Stimulated activated memory B cell treated with anti-CD40 and anti-IgM and Interleukin-4, amounts not matched to agents 10 μg/mL and 1 μg/mL and 100 μg/mL, for 72 hours (primary cell): ENCODE results near the gene LTBP2.
"Not testable (repeated sequence)": the region's sequence is repeated elsewhere in the genome, so short reads cannot be mapped to it uniquely, and the experiment has no call there.

Source experiments
- ATAC-seq: fragments of 150-1000 bp; cut with Tn5 transposase; 2 replicates; pipeline ENCODE4 v1.10.0; 2021
- H3K27ac Mint-ChIP-seq: one replicate; pipeline ENCODE4 v1.8.0; 2022; ENCODE audit warnings: mild to moderate bottlenecking, mixed read lengths
- H3K27me3 Mint-ChIP-seq: one replicate; pipeline ENCODE4 v1.8.0; 2022; ENCODE audit warnings: mixed read lengths
- H3K36me3 Mint-ChIP-seq: one replicate; pipeline ENCODE4 v1.8.0; 2022; ENCODE audit warnings: mixed read lengths
- H3K4me1 Mint-ChIP-seq: one replicate; pipeline ENCODE4 v1.8.0; 2022; ENCODE audit warnings: mixed read lengths
- H3K4me3 Mint-ChIP-seq: one replicate; pipeline ENCODE4 v1.8.0; 2022; ENCODE audit warnings: mild to moderate bottlenecking, moderate library complexity, mixed read lengths
- H3K9me3 Mint-ChIP-seq: one replicate; pipeline ENCODE4 v1.8.0; 2022; ENCODE audit warnings: mixed read lengths

Gene LTBP2

DNA sequence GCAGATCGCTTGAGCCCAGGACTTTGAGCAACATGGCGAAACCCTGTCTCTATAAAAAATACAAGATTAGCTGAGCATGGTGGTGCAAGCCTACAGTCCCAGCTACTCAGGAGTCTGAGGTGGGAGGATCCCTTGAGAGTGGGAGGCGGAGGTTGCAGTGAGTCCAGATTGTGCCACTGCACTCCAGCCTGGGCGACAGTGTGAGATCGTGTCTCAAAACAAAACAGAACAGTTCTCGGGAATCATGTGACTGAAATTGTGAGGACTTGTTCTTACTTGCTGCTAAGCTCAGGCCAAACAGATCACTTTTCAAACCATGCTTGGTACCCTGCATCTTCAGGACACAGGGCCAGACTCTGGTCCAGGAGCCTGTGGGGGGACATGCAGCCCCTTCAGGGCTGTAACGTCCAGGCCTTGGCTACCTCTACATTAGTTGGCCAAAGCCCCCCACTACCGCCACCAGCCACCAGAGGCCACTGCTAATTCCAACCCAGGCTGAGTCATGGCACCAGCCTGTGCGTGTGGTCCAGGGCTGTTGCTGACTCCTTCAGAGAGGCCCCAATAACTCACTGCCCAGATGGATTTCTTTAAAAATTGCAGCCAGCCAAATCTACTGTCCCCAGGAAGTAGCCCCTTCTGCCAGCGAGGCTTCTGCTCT lies 152.6 kb downstream of the LTBP2 start:
- H3K4me3 Mint-ChIP-seq, result no peak overlapping the region
- H3K9me3 Mint-ChIP-seq, result peaks cover 3% of the 10 kb centered on the region
- H3K27ac Mint-ChIP-seq, result no peak overlapping the region
- peak; percentile 81 for ATAC-seq
- H3K36me3 Mint-ChIP-seq, result no peaks in the 10 kb centered on the region
- peaks cover 10% of the 10 kb centered on the region for H3K4me1 Mint-ChIP-seq
- H3K27me3 Mint-ChIP-seq, result peaks cover 21% of the 10 kb centered on the region

DNA sequence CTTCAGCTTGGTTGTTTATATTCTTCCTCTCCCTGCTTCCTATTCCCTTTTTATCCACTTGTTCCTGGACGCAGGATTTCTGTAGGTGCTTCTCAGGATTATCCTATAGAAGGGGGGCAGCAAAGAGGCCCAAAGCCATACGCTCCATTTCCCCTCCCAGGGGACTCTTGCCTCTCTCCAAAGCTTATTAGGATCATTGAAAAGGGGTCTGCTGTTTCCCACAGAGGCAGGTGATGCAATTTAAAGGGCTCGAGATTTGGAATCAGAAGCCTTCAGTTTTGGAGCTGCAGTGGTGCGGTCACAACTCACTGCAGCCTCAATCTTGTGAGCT lies 154.5 kb downstream of the LTBP2 start:
- Mint-ChIP-seq H3K27me3 (peaks cover 21% of the 10 kb centered on the region), H3K4me1 (peaks cover 10% of the 10 kb centered on the region), H3K9me3 (peaks cover 6% of the 10 kb centered on the region), H3K36me3 (no peaks in the 10 kb centered on the region), H3K4me3 (no peak overlapping the region), H3K27ac (no peak overlapping the region)
- no peak for ATAC-seq

DNA sequence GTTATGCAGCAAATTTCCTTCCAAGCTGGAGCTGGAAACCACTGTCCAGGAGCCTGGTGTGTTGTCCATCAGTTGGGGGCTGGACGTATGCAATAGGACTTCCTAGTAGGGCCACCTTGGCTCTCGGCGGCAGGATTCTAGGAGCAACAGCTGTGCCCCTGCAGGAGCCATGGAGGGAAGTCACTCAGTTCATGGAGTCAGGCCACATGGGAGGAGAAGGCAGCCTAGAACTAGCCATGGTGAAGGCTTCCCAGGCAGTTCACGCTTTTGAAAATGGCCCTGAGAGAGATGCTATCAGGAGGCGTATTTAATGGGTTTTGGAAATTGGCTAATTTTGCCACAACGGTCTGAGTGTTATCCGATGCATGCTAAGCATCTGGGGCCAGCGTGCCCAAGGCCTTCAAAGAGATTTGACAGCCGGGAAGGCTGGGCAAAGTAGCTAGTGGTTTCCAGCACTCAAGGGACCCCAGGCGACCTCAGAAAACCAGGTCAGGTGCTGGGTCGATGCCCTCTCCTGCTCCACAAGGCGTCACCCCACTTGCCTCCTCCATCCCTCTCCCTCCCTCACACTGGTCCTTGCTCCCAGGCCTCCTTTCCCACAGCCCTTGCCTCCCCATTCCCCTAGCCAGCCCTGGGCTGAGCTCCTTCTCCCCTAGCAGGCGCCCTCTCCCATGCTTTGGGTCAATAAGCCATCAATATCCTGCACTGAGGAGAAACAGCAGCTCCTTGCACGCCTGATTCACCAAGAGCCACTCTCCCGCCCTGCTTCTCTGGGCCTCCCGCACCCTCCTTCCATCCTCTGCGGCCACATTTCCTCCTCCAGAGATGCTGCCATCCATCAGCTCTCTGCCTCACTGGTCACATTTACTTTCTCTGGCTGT lies 155.1 kb downstream of the LTBP2 start:
- ATAC-seq, result no peak
- Mint-ChIP-seq H3K4me1 (peaks cover 10% of the 10 kb centered on the region), H3K27me3 (peaks cover 21% of the 10 kb centered on the region), H3K4me3 (no peak overlapping the region), H3K9me3 (peaks cover 6% of the 10 kb centered on the region), H3K27ac (no peak overlapping the region), H3K36me3 (no peaks in the 10 kb centered on the region)

DNA sequence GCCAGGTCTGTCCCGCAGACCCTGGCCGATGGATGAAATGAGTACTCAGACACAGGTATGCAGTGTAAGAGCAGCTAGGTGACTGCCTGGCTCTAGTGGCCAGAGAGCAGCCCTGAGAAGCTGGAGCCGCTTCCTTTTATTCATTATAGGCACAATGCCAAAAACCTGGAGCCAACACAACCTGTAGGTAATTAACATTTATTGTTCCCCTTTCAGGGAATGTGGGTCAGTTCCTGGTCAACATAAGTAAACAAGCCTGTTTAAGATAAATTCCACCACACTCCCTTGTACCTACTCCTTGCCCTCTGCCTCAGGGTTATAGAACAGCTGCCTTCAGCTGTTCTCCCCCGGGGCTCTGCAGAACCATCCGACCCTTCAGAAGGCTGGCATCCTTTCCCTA lies 157.6 kb downstream of the LTBP2 start:
- H3K36me3 Mint-ChIP-seq, result not testable (repeated sequence)

More for the DNA sequence above, 157.6 kb downstream of the LTBP2 start:
- not testable (repeated sequence) for H3K9me3 Mint-ChIP-seq, H3K4me1 Mint-ChIP-seq, ATAC-seq, H3K4me3 Mint-ChIP-seq, H3K27me3 Mint-ChIP-seq, H3K27ac Mint-ChIP-seq
